MCF 10A (cell line): ENCODE measurements around the gene CAMSAP2. TPM values are rescaled to one million over a fixed set of nuclear protein-coding genes. Genes with fewer than 3 reads are reported as not detected.

Experiments
- BruUV-seq: library from RNA; stranded (reverse); fragments of 400-500 nt; replicated peaks from 2 replicates; lab custom pipeline; 2021; lab: Mats Ljungman, UMichigan
- CTCF ChIA-PET: fragments of 300-600 bp; sonication (Branson Sonifier 250); formaldehyde crosslinking; extraction: SDS; loops from one replicate; lab custom pipeline; 2021; ENCODE audit warnings: antibody characterized with exemption, inconsistent platforms; lab: Yijun Ruan, JAX
- POLR2A ChIA-PET: fragments of 300-600, 350-650 bp; sonication (Branson Sonifier 250); formaldehyde crosslinking; extraction: SDS; loops from one replicate; lab custom pipeline; 2020; ENCODE audit warnings: antibody characterized with exemption, inconsistent platforms; lab: Yijun Ruan, JAX
- DNase-seq: peaks from one replicate; pipeline ENCODE4 v3.0.0-alpha.2; 2018; ENCODE audit not compliant: unreplicated experiment
- H3K27ac Mint-ChIP-seq: one replicate; pipeline ENCODE4 v1.8.0; 2022; ENCODE audit warnings: mild to moderate bottlenecking, low read depth, mixed read lengths; ENCODE audit not compliant: unreplicated experiment
- H3K27me3 Mint-ChIP-seq: one replicate; pipeline ENCODE4 v1.8.0; 2022; ENCODE audit warnings: mixed read lengths; ENCODE audit not compliant: insufficient read depth, unreplicated experiment
- H3K36me3 Mint-ChIP-seq: one replicate; pipeline ENCODE4 v1.8.0; 2022; ENCODE audit warnings: mild to moderate bottlenecking, moderate library complexity, mixed read lengths; ENCODE audit not compliant: insufficient read depth, unreplicated experiment
- H3K4me1 Mint-ChIP-seq: one replicate; pipeline ENCODE4 v1.8.0; 2022; ENCODE audit warnings: mixed read lengths; ENCODE audit not compliant: insufficient read depth, unreplicated experiment
- H3K4me3 Mint-ChIP-seq: one replicate; pipeline ENCODE4 v1.8.0; 2022; ENCODE audit warnings: mild to moderate bottlenecking, moderate library complexity, mixed read lengths; ENCODE audit not compliant: unreplicated experiment
- H3K9me3 Mint-ChIP-seq: one replicate; pipeline ENCODE4 v1.8.0; 2022; ENCODE audit warnings: mixed read lengths; ENCODE audit not compliant: unreplicated experiment
- intact Hi-C: fragments of 100-400 bp; cut with micrococcal nuclease; formaldehyde crosslinking; loops from 2 replicates; pipeline ENCODE4 v1.14.1; 2022
- total RNA-seq: library from RNA; stranded (reverse); gene quantifications from 2 replicates; pipeline ENCODE4 v1.2.3, GENCODE V29; 2022
- TF ChIP-seq, protein P1 (sequence below): fragments of 200-600 bp; IDR thresholded peaks from one replicate; pipeline ENCODE4 v1.8.0; 2022; ENCODE audit warnings: antibody characterized with exemption, mild to moderate bottlenecking; ENCODE audit not compliant: unreplicated experiment

The CAMSAP2 gene
- total RNA-seq, 1 experiment from 2014 or later = 209 TPM

DNA sequence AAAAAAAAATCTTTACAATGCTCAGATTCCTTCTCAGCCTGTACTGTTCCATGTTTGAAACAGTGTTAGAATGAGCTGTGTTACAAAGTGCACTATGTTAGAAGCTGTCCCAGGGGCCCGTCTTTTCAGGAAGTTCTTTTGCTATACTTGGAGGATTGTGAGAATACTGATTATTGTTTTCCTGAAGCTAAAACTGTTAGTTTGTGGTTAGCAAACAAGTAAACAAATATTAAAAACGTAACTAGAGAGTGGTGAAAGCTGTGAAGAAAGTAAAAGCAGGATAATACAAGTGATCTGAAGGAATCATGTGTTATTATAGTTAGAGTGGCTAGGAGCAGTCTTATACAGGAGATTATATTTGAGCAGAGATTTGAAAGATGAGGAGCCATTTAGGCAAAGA, 35.6 kb downstream of the CAMSAP2 start:
- intact Hi-C loops = no loop called here
- TF ChIP-seq, protein P1, sequence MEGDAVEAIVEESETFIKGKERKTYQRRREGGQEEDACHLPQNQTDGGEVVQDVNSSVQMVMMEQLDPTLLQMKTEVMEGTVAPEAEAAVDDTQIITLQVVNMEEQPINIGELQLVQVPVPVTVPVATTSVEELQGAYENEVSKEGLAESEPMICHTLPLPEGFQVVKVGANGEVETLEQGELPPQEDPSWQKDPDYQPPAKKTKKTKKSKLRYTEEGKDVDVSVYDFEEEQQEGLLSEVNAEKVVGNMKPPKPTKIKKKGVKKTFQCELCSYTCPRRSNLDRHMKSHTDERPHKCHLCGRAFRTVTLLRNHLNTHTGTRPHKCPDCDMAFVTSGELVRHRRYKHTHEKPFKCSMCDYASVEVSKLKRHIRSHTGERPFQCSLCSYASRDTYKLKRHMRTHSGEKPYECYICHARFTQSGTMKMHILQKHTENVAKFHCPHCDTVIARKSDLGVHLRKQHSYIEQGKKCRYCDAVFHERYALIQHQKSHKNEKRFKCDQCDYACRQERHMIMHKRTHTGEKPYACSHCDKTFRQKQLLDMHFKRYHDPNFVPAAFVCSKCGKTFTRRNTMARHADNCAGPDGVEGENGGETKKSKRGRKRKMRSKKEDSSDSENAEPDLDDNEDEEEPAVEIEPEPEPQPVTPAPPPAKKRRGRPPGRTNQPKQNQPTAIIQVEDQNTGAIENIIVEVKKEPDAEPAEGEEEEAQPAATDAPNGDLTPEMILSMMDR = no peak
- no peak for DNase-seq
- ChIA-PET CTCF (interaction anchor here (0.5 to 1.9 kb wide), 7 partner anchors 16 to 151 kb away, joined by 3 to 9 read pairs (median 4); no protein-coding TSS in a partner anchor), POLR2A (interaction anchor here (0.7 to 6.8 kb wide), 15 partner anchors 9 to 104 kb away, joined by 3 to 79 read pairs (median 4); partner anchors contain the start of genes CAMSAP2 and DDX59)
- Mint-ChIP-seq H3K36me3 (peaks cover 46% of the 10 kb centered on the region), H3K4me3 (no peak overlapping the region), H3K27me3 (no peaks in the 10 kb centered on the region), H3K27ac (peak overlapping the region; percentile 16), H3K4me1 (peaks cover 46% of the 10 kb centered on the region), H3K9me3 (peaks cover 7% of the 10 kb centered on the region)
- no TSS peak for BruUV-seq

DNA sequence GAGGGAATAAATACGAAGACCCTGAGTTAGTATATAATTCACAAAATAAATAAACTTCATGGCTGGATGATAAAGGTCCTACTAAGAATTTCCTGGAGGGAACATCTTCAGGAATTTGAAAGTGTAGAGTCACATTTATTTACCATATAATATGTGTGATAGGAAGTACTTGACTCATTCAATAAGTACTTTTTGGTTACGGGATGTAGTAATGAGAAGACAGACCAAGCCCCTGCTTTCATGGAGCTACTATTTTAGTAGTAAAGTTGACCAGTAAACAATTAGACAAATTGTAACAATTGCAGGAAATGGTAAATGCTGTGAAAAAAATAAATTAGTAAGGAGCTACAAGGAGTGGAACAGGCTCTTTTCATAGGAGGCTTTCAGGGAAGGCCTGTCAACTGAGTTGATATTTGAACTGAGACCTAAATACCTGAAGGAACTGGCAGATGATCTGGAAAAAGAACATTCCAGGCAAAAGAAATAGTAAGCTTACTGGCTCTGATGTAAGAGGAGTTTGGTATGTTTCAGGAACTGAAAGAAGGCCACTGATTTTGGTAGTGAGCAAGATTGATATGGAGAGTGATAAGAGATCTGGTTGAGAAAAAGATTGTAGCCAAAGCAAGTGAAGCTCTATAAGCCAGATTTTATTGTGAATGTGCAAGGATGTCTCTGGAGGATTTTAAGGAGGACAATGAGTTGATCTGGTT, 36.2 kb downstream of the CAMSAP2 start:
- CTCF ChIA-PET = interaction anchor here (0.6 to 2.3 kb wide), 14 partner anchors 9 to 1275 kb away, joined by 3 to 9 read pairs (median 4); no protein-coding TSS in a partner anchor
- BruUV-seq = no TSS peak

DNA sequence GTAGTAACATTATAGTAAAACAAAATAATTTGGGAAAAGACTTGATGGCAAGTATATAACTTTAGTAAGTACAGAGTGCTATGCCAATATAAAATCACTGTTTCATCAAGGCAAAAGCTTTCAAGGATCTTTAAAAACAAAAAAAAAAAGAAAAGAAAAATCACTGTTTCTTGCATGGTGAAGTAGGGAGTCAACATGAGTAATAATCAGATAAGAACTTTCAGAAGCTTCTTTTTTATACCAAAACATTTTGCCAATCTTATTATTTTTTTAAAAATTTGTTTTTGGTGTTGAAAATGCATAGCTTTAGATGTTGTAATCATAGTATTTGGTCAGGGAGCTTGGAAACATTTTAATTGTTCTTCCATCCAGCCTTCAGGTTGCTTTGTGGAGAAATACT, 37.2 kb downstream of the CAMSAP2 start:
- no peaks in the 10 kb centered on the region for H3K9me3 Mint-ChIP-seq
- peaks cover 55% of the 10 kb centered on the region for H3K4me1 Mint-ChIP-seq
- TF ChIP-seq, protein P1 = no peak
- ChIA-PET CTCF (interaction anchor here (0.6 to 2.3 kb wide), 12 partner anchors 10 to 1274 kb away, joined by 3 to 9 read pairs (median 4); no protein-coding TSS in a partner anchor), POLR2A (interaction anchor here (0.7 to 6.8 kb wide), 15 partner anchors 8 to 151 kb away, joined by 3 to 79 read pairs (median 5); partner anchors contain the start of genes CAMSAP2 and DDX59)
- peak overlapping the region; percentile 16 for H3K27ac Mint-ChIP-seq
- H3K27me3 Mint-ChIP-seq = no peaks in the 10 kb centered on the region
- DNase-seq = no peak
- no peak overlapping the region for H3K4me3 Mint-ChIP-seq
- intact Hi-C loops = no loop called here
- BruUV-seq = no TSS peak
- H3K36me3 Mint-ChIP-seq = peaks cover 32% of the 10 kb centered on the region

More for the DNA sequence above, 36.2 kb downstream of the CAMSAP2 start:
- H3K4me3 Mint-ChIP-seq = no peak overlapping the region
- H3K27me3 Mint-ChIP-seq = no peaks in the 10 kb centered on the region
- intact Hi-C loops = no loop called here
- TF ChIP-seq, protein P1 = no peak
- POLR2A ChIA-PET = interaction anchor here (0.6 to 6.8 kb wide), 22 partner anchors 9 to 150 kb away, joined by 3 to 79 read pairs (median 4); partner anchors contain the start of genes CAMSAP2 and DDX59
- peaks cover 3% of the 10 kb centered on the region for H3K9me3 Mint-ChIP-seq
- peaks cover 40% of the 10 kb centered on the region for H3K36me3 Mint-ChIP-seq
- H3K4me1 Mint-ChIP-seq = peaks cover 49% of the 10 kb centered on the region
- peak overlapping the region; percentile 16 for H3K27ac Mint-ChIP-seq
- no peak for DNase-seq

DNA sequence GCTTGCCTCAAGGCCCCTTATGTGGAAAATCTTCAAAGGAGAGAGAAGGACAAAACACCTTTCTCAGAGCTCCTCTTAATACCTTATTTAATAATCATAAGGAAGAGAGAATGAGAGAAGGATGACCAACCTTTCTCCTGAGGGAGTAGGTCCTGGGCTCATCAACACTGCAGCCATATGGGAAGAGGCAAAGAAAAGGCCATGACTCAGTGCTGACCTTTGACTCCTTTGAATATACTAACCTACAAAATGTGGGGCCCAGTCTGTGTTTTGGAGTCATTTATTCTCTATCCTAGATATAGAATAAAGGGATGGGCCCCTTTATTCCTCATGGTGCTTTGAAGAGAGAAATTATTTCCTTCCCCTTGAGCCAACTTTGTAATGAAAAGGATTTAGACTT, 38.3 kb downstream of the CAMSAP2 start:
- intact Hi-C loops = no loop called here
- no peak overlapping the region for H3K4me3 Mint-ChIP-seq
- no peaks in the 10 kb centered on the region for H3K9me3 Mint-ChIP-seq
- DNase-seq = peak; percentile 38
- BruUV-seq = no TSS peak
- CTCF ChIA-PET = interaction anchor here (0.6 to 2.3 kb wide), 4 partner anchors 9 to 199 kb away, joined by 4 to 7 read pairs (median 4); no protein-coding TSS in a partner anchor
- TF ChIP-seq, protein P1 = no peak
- peaks cover 31% of the 10 kb centered on the region for H3K36me3 Mint-ChIP-seq
- H3K27me3 Mint-ChIP-seq = no peaks in the 10 kb centered on the region
- peaks cover 48% of the 10 kb centered on the region for H3K4me1 Mint-ChIP-seq
- POLR2A ChIA-PET = interaction anchor here (0.6 to 6.8 kb wide), 15 partner anchors 9 to 136 kb away, joined by 3 to 79 read pairs (median 5); partner anchors contain the start of genes CAMSAP2 and DDX59
- H3K27ac Mint-ChIP-seq = peak overlapping the region; percentile 61
